ENCODE measurements around the gene NOD2.

- TF ChIP-seq, protein P1, sequence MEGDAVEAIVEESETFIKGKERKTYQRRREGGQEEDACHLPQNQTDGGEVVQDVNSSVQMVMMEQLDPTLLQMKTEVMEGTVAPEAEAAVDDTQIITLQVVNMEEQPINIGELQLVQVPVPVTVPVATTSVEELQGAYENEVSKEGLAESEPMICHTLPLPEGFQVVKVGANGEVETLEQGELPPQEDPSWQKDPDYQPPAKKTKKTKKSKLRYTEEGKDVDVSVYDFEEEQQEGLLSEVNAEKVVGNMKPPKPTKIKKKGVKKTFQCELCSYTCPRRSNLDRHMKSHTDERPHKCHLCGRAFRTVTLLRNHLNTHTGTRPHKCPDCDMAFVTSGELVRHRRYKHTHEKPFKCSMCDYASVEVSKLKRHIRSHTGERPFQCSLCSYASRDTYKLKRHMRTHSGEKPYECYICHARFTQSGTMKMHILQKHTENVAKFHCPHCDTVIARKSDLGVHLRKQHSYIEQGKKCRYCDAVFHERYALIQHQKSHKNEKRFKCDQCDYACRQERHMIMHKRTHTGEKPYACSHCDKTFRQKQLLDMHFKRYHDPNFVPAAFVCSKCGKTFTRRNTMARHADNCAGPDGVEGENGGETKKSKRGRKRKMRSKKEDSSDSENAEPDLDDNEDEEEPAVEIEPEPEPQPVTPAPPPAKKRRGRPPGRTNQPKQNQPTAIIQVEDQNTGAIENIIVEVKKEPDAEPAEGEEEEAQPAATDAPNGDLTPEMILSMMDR (IDR thresholded peaks at IDR 0.05), result no peak
- TF ChIP-seq POLR2A (IDR thresholded peaks at IDR 0.05), result no peak
These were observed 37.8 kb upstream of the NOD2 start for GRCh38 chr16:50655558-50656055.
